Ramos (cell line): ENCODE results near the gene LGR6.

Experiments used
- in situ Hi-C: fragments of 300-500 bp; cut with MboI; formaldehyde crosslinking; loops from one replicate; pipeline ENCODE4 v1.14.3; 2022; ENCODE audit warnings: low sequenced_read_pairs; ENCODE audit not compliant: unreplicated experiment

Gene LGR6

GRCh38 chr1:202357506-202357905 is 163.9 kb downstream of the LGR6 start:
- in situ Hi-C loops: no loop called here

- in situ Hi-C loops: no loop called here
Measured at GRCh38 chr1:202361224-202361623, 167.6 kb downstream of the LGR6 start.

DNA sequence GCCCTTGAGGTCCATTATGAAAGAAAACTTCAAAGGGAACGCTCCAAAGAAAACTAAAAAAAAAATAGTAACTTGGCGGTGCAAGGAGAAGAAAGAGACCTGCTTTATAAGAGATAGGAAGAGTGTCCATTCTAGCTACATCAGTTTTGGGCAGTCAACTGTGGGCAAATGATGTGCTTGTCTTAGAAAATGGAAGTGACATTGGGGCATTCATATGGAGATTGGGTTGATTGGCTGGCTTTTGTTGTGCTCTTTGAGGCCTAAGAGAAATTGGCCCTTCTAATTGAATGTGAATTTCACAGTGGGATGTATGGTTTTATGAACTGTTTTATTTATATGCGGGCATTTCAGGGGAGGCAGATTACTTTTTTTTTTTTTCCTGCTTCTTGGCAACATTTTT is 168.1 kb downstream of the LGR6 start:
- in situ Hi-C loops: no loop called here

- in situ Hi-C loops: no loop called here
Measured at GRCh38 chr1:202362212-202362611, 168.6 kb downstream of the LGR6 start.

GRCh38 chr1:202365092-202365815 is 171.7 kb downstream of the LGR6 start:
- in situ Hi-C loops: no loop called here

DNA sequence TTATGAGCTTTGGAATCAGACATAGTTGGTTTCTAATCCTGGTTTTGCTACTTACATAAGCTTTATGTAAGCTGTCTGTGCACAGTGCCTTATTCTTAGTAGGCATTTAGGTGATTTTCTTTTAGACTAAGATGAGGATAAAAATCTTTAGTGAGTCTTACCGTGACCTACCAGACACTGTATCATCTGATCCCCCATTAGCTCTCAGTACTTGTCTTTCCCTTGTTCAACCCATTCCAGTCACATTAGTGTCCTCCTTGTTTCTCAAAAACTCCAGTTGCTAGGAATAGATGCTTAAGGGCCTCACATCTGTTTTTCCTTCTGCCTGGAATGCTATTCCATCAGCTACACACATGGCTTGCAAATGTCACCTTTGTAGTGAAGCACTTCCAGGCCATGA is 173.7 kb downstream of the LGR6 start:
- in situ Hi-C loops: no loop called here
